ENCODE data around the gene HDLBP.

HDLBP gene

DNA sequence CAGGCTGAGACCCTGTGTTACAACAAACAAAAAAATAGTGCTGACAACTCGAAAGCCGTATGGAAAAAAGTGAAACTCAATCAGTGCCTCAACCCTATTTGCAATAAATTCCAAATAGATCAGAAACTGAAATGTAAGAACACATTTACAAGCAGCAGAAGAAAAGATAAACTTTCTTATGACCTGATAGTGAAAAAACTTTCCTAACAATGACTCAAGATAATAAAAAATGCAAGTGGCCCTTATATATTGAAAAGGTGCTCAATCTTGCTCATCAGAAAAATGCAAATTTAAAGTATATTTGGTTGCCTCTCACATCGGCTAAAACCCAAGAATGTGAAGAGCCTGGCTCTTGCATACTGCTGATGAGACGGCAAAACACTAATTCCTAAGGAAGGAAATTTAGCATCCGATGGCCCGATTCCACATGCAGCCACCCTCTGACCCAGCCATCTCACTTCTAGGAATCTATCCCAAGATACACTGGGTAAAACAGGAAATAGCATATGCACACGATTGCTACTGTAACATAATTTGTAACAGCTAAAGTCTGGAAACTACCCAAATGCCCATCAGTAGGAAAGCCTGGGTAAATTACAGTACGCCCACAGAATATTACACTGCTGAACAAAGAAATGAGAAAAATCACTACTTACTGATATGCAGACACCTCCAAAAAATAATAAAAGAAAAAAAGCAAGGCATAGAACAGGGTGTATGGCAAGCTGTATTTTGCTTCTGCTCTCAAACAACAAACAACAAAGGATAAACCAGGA lies 56.8 kb downstream of the HDLBP start:
- H3K27ac ChIP-seq (ENCODE audit: low read depth, low read length) = no peak overlapping the region
- H3K4me1 ChIP-seq (ENCODE audit: control insufficient read depth, insufficient read depth, low read length) = no peaks in the 10 kb centered on the region
- no peaks in the 10 kb centered on the region for H3K27me3 ChIP-seq (ENCODE audit: control insufficient read depth, insufficient read depth, low read length)
- H3K36me3 ChIP-seq (ENCODE audit: control insufficient read depth, insufficient read depth, low read length) = peaks cover 92% of the 10 kb centered on the region
- no peak overlapping the region for H3K4me3 ChIP-seq (ENCODE audit: low read depth, low read length)
- H3K9me3 ChIP-seq (ENCODE audit: control insufficient read depth, insufficient read depth, low read depth, low read length) = no peaks in the 10 kb centered on the region
- no peak overlapping the region for H3K9ac ChIP-seq (ENCODE audit: low read length)

DNA sequence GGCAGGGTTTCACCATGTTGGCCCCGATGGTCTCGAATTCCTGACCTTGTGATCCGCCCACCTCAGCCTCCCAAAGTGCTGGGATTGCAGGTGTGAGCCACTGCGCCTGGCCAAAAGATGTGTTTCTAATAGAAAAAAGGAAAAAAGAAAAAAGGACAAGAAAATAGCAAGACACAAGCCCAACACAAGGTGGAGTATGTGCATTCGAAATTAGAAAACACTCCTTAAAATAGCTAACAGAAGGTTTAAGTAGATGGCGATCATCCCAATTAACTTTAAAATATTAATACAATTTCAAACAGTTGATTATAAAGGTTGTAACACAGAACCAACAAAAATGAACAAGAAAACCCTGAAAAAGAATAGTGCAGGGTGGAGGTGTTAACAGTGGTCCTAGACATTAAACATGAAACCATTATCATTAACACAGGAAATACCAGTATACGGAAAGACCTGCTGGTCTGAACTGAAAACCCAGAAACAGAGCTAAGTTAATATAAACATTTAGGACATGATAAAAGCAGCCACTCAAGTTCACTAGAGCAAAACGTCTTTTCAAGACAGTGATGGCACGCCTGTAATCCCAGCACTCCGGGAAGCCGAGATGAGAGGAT lies 57.9 kb downstream of the HDLBP start:
- Histone ChIP-seq H3K4me1 (ENCODE audit: control insufficient read depth, insufficient read depth, low read length) (no peaks in the 10 kb centered on the region), H3K36me3 (ENCODE audit: control insufficient read depth, insufficient read depth, low read length) (peaks cover 92% of the 10 kb centered on the region), H3K4me3 (ENCODE audit: low read depth, low read length) (no peak overlapping the region), H3K9ac (ENCODE audit: low read length) (no peak overlapping the region), H3K27me3 (ENCODE audit: control insufficient read depth, insufficient read depth, low read length) (no peaks in the 10 kb centered on the region), H3K27ac (ENCODE audit: low read depth, low read length) (no peak overlapping the region), H3K9me3 (ENCODE audit: control insufficient read depth, insufficient read depth, low read depth, low read length) (no peaks in the 10 kb centered on the region)

- no peak overlapping the region for H3K4me3 ChIP-seq (ENCODE audit: low read depth, low read length)
- no peak overlapping the region for H3K27ac ChIP-seq (ENCODE audit: low read depth, low read length)
- H3K9me3 ChIP-seq (ENCODE audit: control insufficient read depth, insufficient read depth, low read depth, low read length) = no peaks in the 10 kb centered on the region
- no peaks in the 10 kb centered on the region for H3K4me1 ChIP-seq (ENCODE audit: control insufficient read depth, insufficient read depth, low read length)
- no peaks in the 10 kb centered on the region for H3K27me3 ChIP-seq (ENCODE audit: control insufficient read depth, insufficient read depth, low read length)
- peaks cover 92% of the 10 kb centered on the region for H3K36me3 ChIP-seq (ENCODE audit: control insufficient read depth, insufficient read depth, low read length)
- no peak overlapping the region for H3K9ac ChIP-seq (ENCODE audit: low read length)
Observed at GRCh38 chr2:241256168-241256545, 59.3 kb downstream of the HDLBP start.

DNA sequence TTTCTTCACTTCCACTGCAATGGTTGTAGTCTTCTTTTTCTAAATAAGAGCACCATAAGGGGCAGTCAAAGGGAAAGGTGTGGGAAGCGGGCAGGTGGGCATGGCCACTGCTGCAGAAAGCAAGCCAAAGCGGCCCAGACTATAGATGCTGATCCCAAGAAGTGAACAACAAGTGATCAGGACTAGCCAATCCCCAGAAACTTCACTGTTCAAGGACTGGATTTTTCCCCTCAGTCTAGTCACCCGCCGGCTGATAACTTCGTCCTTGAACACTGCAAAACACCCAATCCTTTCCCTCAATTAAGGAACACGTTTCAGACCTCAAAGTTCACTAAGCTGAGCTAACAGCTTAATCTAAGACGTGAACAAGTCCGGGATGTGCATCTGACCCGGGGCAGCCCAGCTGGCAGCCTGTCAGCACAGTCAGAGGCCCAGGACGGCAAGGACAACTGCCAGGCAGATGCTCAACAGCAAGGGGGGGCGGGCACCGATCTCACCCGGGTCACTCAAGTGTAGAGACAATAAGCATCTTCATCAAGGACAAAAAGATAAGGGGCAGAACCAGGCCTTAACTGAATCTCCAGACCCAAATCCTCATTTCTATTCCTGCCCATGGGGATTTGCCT lies 59.8 kb downstream of the HDLBP start:
- H3K9me3 ChIP-seq (ENCODE audit: control insufficient read depth, insufficient read depth, low read depth, low read length) = no peaks in the 10 kb centered on the region
- H3K36me3 ChIP-seq (ENCODE audit: control insufficient read depth, insufficient read depth, low read length) = peaks cover 92% of the 10 kb centered on the region
- H3K4me3 ChIP-seq (ENCODE audit: low read depth, low read length) = no peak overlapping the region
- no peak overlapping the region for H3K9ac ChIP-seq (ENCODE audit: low read length)
- H3K27ac ChIP-seq (ENCODE audit: low read depth, low read length) = no peak overlapping the region
- H3K27me3 ChIP-seq (ENCODE audit: control insufficient read depth, insufficient read depth, low read length) = no peaks in the 10 kb centered on the region
- H3K4me1 ChIP-seq (ENCODE audit: control insufficient read depth, insufficient read depth, low read length) = no peaks in the 10 kb centered on the region

- H3K9ac ChIP-seq (ENCODE audit: low read length) = no peak overlapping the region
- no peak overlapping the region for H3K27ac ChIP-seq (ENCODE audit: low read depth, low read length)
- H3K36me3 ChIP-seq (ENCODE audit: control insufficient read depth, insufficient read depth, low read length) = peaks cover 93% of the 10 kb centered on the region
- H3K9me3 ChIP-seq (ENCODE audit: control insufficient read depth, insufficient read depth, low read depth, low read length) = no peaks in the 10 kb centered on the region
- H3K27me3 ChIP-seq (ENCODE audit: control insufficient read depth, insufficient read depth, low read length) = no peaks in the 10 kb centered on the region
- no peaks in the 10 kb centered on the region for H3K4me1 ChIP-seq (ENCODE audit: control insufficient read depth, insufficient read depth, low read length)
- no peak overlapping the region for H3K4me3 ChIP-seq (ENCODE audit: low read depth, low read length)
Observed at GRCh38 chr2:241254904-241255351, 60.5 kb downstream of the HDLBP start.

GRCh38 chr2:241252778-241253475 lies 62.5 kb downstream of the HDLBP start:
- Histone ChIP-seq H3K27ac (ENCODE audit: low read depth, low read length) (no peak overlapping the region), H3K4me1 (ENCODE audit: control insufficient read depth, insufficient read depth, low read length) (no peaks in the 10 kb centered on the region), H3K4me3 (ENCODE audit: low read depth, low read length) (no peak overlapping the region), H3K9me3 (ENCODE audit: control insufficient read depth, insufficient read depth, low read depth, low read length) (no peaks in the 10 kb centered on the region), H3K27me3 (ENCODE audit: control insufficient read depth, insufficient read depth, low read length) (no peaks in the 10 kb centered on the region), H3K9ac (ENCODE audit: low read length) (no peak overlapping the region), H3K36me3 (ENCODE audit: control insufficient read depth, insufficient read depth, low read length) (peaks cover 97% of the 10 kb centered on the region)

- H3K4me1 ChIP-seq (ENCODE audit: control insufficient read depth, insufficient read depth, low read length) = no peaks in the 10 kb centered on the region
- peaks cover 99% of the 10 kb centered on the region for H3K36me3 ChIP-seq (ENCODE audit: control insufficient read depth, insufficient read depth, low read length)
- H3K27me3 ChIP-seq (ENCODE audit: control insufficient read depth, insufficient read depth, low read length) = no peaks in the 10 kb centered on the region
Observed at GRCh38 chr2:241249654-241250053, 65.8 kb downstream of the HDLBP start.

DNA sequence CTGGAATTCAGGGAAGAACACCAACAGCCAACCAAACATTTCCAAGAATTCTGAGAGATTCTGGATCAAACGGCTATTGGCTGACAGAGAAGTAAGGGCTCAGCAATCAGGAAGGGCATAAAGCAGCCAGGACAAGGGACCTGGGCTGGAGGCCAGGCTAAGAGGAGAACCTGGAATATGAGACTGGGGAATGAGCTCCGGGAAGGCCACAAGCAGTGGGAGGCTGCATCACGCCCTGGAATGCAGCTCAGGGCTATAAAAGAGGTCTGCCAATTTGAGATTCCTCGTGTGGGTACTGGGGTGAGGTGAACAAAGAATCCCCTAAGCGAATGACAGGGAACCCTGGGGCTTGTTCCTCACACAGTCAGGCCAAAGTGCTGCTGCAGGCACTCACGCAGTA lies 66.6 kb downstream of the HDLBP start:
- H3K4me3 ChIP-seq (ENCODE audit: low read depth, low read length) = no peak overlapping the region
- H3K4me1 ChIP-seq (ENCODE audit: control insufficient read depth, insufficient read depth, low read length) = no peaks in the 10 kb centered on the region
- H3K9ac ChIP-seq (ENCODE audit: low read length) = no peak overlapping the region
- peaks cover 100% of the 10 kb centered on the region for H3K36me3 ChIP-seq (ENCODE audit: control insufficient read depth, insufficient read depth, low read length)
- H3K27ac ChIP-seq (ENCODE audit: low read depth, low read length) = no peak overlapping the region
- H3K27me3 ChIP-seq (ENCODE audit: control insufficient read depth, insufficient read depth, low read length) = no peaks in the 10 kb centered on the region
- no peaks in the 10 kb centered on the region for H3K9me3 ChIP-seq (ENCODE audit: control insufficient read depth, insufficient read depth, low read depth, low read length)

More at GRCh38 chr2:241249654-241250053, 65.8 kb downstream of the HDLBP start:
- Histone ChIP-seq H3K9ac (ENCODE audit: low read length) (no peak overlapping the region), H3K4me3 (ENCODE audit: low read depth, low read length) (no peak overlapping the region), H3K9me3 (ENCODE audit: control insufficient read depth, insufficient read depth, low read depth, low read length) (no peaks in the 10 kb centered on the region), H3K27ac (ENCODE audit: low read depth, low read length) (no peak overlapping the region)

- H3K27me3 ChIP-seq (ENCODE audit: control insufficient read depth, insufficient read depth, low read length) = no peaks in the 10 kb centered on the region
- H3K4me3 ChIP-seq (ENCODE audit: low read depth, low read length) = no peak overlapping the region
- H3K4me1 ChIP-seq (ENCODE audit: control insufficient read depth, insufficient read depth, low read length) = no peaks in the 10 kb centered on the region
- peaks cover 100% of the 10 kb centered on the region for H3K36me3 ChIP-seq (ENCODE audit: control insufficient read depth, insufficient read depth, low read length)
- no peak overlapping the region for H3K27ac ChIP-seq (ENCODE audit: low read depth, low read length)
- H3K9me3 ChIP-seq (ENCODE audit: control insufficient read depth, insufficient read depth, low read depth, low read length) = no peaks in the 10 kb centered on the region
- H3K9ac ChIP-seq (ENCODE audit: low read length) = no peak overlapping the region
Observed at GRCh38 chr2:241248289-241248688, 67.2 kb downstream of the HDLBP start.

DNA sequence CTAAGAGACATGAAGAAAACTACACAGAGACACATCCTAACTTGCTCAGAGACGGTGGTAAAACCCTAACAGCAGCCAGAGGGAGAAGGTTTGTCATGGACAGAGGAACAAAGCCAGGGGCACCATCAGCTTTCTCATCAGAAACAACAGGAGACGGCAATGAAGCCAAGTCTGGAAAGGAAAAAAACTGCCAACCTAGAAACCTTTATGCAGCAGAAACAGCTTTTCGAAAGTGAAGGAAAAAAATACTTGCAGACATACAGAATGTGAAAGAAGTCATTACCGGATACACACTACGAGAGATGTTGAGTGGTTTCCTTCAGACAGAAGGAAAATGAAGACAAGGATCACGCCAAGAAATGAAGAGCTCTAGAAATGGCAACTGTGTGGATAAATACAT lies 71.1 kb downstream of the HDLBP start:
- no peak overlapping the region for H3K9ac ChIP-seq (ENCODE audit: low read length)
- H3K9me3 ChIP-seq (ENCODE audit: control insufficient read depth, insufficient read depth, low read depth, low read length) = no peaks in the 10 kb centered on the region
- no peaks in the 10 kb centered on the region for H3K4me1 ChIP-seq (ENCODE audit: control insufficient read depth, insufficient read depth, low read length)
- H3K36me3 ChIP-seq (ENCODE audit: control insufficient read depth, insufficient read depth, low read length) = peaks cover 98% of the 10 kb centered on the region
- H3K27me3 ChIP-seq (ENCODE audit: control insufficient read depth, insufficient read depth, low read length) = no peaks in the 10 kb centered on the region
- H3K27ac ChIP-seq (ENCODE audit: low read depth, low read length) = no peak overlapping the region
- H3K4me3 ChIP-seq (ENCODE audit: low read depth, low read length) = no peak overlapping the region

DNA sequence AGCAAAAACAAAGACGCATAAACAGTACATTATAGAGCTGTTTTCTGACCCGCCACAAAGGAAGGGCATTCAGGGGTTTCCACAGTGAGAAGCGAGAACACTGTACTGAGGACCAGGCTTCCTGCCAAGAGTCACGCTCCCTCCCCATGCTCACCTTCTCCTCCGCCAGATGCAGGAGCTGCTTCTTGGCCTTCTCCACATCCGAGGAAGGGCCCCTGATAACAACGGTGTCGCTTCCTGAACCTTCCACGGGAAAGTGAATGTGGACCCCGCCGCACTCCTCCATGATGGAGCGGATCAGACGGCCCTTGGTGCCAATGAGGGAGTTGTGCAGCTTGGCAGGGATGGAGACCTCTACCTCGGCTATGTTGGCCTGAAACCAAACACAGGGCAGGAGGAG lies 73.2 kb downstream of the HDLBP start:
- Histone ChIP-seq H3K4me1 (ENCODE audit: control insufficient read depth, insufficient read depth, low read length) (no peaks in the 10 kb centered on the region; the same call in 1 of the 2 replicates), H3K27ac (ENCODE audit: low read depth, low read length) (no peak overlapping the region), H3K4me3 (ENCODE audit: low read depth, low read length) (no peak overlapping the region), H3K9me3 (ENCODE audit: control insufficient read depth, insufficient read depth, low read depth, low read length) (no peaks in the 10 kb centered on the region), H3K36me3 (ENCODE audit: control insufficient read depth, insufficient read depth, low read length) (peaks cover 98% of the 10 kb centered on the region), H3K27me3 (ENCODE audit: control insufficient read depth, insufficient read depth, low read length) (no peaks in the 10 kb centered on the region), H3K9ac (ENCODE audit: low read length) (peak overlapping the region; percentile 6)

Measured in HUES6 (cell line).